ENCODE measurements around the gene PBXIP1.

PBXIP1 gene

DNA sequence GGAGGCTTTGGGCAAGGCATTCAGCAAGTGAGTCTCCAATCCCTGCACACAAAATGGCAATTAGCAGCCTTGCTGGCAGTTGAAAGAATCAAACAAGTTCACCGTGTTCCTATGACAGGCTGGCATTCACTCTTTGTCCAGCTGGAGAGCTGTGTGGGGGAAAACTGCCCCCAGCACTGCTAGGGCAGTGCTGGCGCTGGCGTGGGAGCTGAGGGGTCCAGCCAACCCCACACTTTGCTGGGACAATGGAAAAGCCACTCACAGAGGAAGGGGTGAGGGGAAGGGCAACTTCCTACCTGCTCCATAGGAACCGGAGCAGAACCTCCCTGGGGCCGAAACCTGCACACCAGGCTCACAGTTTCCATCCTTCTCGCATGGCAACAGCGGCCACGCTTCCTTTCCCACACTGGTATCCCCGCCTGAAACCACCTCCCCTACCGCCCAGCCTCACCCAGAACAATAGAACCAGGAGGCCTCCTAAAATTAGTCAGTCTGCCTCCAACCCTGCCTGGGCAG is 59.1 kb downstream of the PBXIP1 start:
- H3K4me3 ChIP-seq (ENCODE audit: low read length) = no peak overlapping the region
- peaks cover 7% of the 10 kb centered on the region for H3K27me3 ChIP-seq (replicated peaks; ENCODE audit: control insufficient read depth, insufficient read depth, low read length)
- no peaks in the 10 kb centered on the region for H3K36me3 ChIP-seq (ENCODE audit: control insufficient read depth, insufficient read depth, low read length, severe bottlenecking)
- peaks cover 4% of the 10 kb centered on the region for H3K9me3 ChIP-seq (ENCODE audit: control insufficient read depth, low read length)
- DNase-seq (ENCODE audit: low read depth) = no peak
- peaks cover 9% of the 10 kb centered on the region for H3K4me1 ChIP-seq (ENCODE audit: control insufficient read depth, insufficient read depth, low read length)
- no peak overlapping the region for H3K9ac ChIP-seq (ENCODE audit: low read length)

DNA sequence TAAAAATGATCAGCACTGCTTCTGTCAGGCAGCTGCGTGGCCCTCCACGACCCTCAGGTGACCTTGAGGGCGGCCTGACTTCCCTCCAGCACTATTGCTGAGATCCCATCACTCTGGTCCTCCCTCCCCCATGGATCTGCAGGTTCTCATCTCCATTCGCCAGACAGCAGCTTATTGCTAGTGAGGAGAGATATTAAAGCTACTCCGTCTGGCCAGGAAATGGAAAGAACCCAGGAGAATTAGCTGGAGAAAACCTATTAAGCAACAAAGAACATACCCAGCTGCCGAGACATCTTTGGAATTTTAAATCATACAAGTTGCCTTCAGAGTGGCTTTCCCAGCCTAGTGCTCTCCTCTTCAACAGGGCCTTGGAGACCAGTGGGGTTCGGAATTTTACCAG is 60.1 kb downstream of the PBXIP1 start:
- H3K9me3 ChIP-seq (ENCODE audit: control insufficient read depth, low read length) = peaks cover 4% of the 10 kb centered on the region
- H3K27me3 ChIP-seq (replicated peaks; ENCODE audit: control insufficient read depth, insufficient read depth, low read length) = peaks cover 7% of the 10 kb centered on the region
- peaks cover 9% of the 10 kb centered on the region for H3K4me1 ChIP-seq (ENCODE audit: control insufficient read depth, insufficient read depth, low read length)
- H3K36me3 ChIP-seq (ENCODE audit: control insufficient read depth, insufficient read depth, low read length, severe bottlenecking) = no peaks in the 10 kb centered on the region
- H3K9ac ChIP-seq (ENCODE audit: low read length) = no peak overlapping the region
- no peak overlapping the region for H3K4me3 ChIP-seq (ENCODE audit: low read length)
- DNase-seq (ENCODE audit: low read depth) = peak; percentile 38

All from adipocyte (in vitro differentiated cells).